NCI-H1417 (cell line): Measurements from ENCODE around the gene SAE1.

Source experiments
- DNase-seq, 3 experiments: peaks; one replicate each; lab custom pipeline; 2025; lab: John Stamatoyannopoulos, UW

The SAE1 gene

GRCh38 chr19:47161876-47162489, 31.3 kb downstream of the SAE1 start:
- DNase-seq = no peak

GRCh38 chr19:47168065-47168464, 37.4 kb downstream of the SAE1 start:
- no peak for DNase-seq

- DNase-seq = no peak
Observed at GRCh38 chr19:47172666-47173455, 42.2 kb downstream of the SAE1 start.

GRCh38 chr19:47176071-47176626, 45.5 kb downstream of the SAE1 start:
- DNase-seq = no peak

DNA sequence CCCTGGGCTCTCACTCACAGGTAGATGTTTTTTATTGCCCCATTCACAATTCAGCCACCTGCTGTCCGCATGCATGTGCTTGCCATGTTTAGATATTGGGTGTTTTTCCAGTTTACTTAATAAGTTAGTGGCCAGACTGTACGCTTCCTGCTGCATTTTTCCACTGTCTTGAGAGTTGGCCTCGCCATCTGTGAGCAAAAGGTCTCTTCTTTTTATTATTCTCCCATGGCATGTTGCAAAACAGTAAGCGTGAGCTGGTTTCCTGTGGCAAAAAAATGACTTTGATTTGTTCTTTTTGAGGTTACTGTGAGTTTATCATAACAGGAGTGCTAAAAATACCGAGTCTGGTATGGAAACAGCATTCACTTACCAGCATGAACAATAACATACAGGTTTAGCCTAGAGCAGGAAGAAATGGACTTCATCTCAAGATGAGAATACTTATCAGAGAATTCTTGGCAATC, 46.0 kb downstream of the SAE1 start:
- DNase-seq = no peak

DNA sequence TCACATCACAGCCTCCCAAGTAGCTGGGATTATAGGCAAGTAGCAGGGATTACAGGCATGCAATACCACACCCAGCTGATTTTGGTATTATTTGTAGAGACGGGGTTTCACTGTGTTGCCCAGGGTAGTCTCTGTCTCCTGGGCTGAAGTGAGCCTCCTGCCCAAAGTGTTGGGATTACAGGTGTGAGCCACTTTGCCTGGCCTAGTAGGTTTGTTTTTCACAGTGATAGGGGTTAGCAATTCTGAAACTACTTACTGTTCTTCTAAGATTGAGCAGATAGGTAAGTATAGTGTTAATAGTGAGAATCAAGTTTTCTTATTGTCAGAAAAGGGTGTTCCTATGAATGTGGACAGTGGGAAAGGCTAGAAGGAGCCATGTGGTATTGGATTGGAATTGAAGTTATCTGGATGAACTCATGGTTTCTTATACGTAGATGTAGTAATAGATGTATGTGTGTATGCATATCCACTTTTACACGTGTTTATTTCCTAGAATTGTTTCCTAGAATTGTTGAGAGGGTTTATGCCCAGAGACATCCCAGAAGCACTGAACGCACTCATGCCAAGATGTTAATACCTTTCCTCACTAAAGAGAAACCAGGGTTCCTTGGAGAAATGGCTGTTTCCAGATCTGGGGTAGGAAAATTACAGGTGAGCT, 49.1 kb downstream of the SAE1 start:
- DNase-seq = no peak

- DNase-seq = no peak
Observed at GRCh38 chr19:47183601-47184000, 53.0 kb downstream of the SAE1 start.

- no peak for DNase-seq
Observed at GRCh38 chr19:47186446-47187334, 56.1 kb downstream of the SAE1 start.

- no peak for DNase-seq
Observed at GRCh38 chr19:47187335-47187655, 56.7 kb downstream of the SAE1 start.

GRCh38 chr19:47187797-47188196, 57.2 kb downstream of the SAE1 start:
- DNase-seq = no peak

DNA sequence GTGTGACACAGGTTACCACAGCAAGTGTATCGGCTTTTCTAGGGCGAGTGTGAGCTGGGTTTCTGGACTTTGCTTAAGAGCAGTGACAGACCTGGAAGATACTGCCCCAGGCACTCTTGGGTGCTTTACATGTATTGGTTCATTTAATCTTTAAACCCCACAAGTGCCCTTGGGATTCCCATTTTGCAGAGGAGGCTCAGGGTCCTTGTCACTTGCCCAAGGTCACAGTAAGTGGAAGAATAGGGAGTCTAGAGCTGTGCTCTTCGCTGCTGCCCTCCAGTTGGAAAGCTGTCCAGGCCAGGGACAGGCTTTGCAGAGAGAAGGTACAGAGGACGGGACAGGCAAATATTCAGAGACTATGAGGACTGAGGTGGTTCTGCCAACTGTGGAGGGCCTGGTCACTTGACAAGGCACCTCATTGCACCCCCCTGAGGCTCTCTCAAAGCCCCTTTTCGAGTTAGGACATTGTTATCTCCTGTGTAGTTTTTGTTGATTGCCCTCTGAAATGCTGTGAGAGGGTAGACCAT, 57.9 kb downstream of the SAE1 start:
- no peak for DNase-seq

GRCh38 chr19:47190167-47190727, 59.6 kb downstream of the SAE1 start:
- DNase-seq = peak in 1 of 3 experiments; percentile 26

- DNase-seq = no peak
Observed at GRCh38 chr19:47195434-47195833, 64.8 kb downstream of the SAE1 start.

DNA sequence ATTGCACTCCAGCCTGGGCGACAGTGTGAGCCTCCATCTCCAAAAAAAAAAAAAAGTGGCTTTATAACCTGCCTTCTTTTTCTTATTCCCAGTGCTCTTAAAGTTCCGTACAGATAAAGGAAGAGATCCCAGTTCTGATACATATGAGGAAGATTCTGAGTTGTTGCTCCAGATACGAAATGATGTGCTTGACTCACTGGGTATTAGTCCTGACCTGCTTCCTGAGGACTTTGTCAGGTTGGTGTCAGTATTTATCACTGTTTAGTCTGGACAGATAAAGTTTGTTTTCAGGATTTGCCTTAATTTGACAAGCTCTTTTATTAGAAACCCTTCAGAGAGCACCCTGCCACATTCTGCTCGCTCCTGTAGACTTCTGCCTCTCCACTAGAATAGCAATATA, 66.5 kb downstream of the SAE1 start:
- no peak for DNase-seq

GRCh38 chr19:47200530-47200929, 69.9 kb downstream of the SAE1 start:
- DNase-seq = no peak

- no peak for DNase-seq
Observed at GRCh38 chr19:47203254-47203653, 72.6 kb downstream of the SAE1 start.

DNA sequence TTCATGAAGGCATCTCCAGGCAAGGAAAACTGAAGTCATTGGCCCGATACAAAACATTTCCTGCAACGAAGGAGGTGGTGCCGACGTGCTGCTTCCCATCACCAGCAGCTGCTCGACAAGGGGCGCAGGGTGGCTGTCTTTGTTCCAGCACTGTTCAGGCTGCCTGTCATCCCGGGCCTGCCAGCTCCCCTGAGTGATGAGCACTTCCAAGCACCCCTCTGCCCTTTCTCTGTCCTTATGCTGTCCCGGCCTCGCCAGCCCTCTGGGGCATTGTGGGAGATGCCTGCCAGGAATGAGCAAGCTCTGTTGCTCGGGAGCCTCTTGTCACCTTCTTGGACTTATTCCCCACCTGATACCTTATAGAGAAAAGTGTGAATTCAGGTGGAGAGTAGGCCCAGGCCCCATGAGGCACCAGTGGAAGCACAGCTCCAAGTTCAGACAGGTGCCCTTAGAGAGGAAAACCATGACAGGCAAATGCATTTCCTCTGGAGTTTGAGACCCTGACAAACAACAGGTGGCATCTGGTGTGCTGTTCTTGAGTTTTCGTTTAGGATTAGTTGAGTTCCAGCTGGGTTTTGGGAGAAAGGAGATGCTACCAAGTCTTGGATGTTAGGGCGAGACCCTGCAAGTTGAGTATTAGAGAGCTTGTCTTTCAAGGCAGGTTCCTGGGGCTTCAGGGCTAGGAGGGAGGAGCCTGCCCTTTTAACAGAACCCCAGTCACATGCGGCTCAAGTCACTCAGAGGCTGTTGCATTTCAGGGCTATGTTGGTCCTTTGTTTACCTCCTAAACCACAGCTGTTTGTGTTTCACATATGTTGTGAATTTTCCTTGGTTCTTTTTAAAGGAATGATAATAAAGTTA, 78.9 kb downstream of the SAE1 start:
- DNase-seq = peak in 1 of 3 experiments; percentile 15

DNA sequence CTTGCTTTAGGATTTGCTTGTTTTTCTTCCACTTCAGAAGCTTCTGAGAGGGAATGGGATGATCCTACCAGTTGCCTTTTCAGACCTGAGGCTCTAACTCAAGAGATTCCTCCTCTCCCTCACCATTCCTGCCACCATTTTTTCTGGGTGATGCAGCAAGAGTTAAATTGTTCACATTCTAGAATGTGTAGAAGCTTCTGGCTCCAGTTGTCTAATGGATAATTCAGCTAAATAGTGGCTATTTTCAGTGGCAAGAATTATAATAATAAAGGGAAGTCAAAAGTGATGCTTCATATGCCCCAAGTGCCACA, 79.5 kb downstream of the SAE1 start:
- no peak for DNase-seq

GRCh38 chr19:47210689-47211316, 80.2 kb downstream of the SAE1 start:
- peak; percentile 48 to 77 (median 69) for DNase-seq

- no peak for DNase-seq
Observed at GRCh38 chr19:47215581-47215980, 84.9 kb downstream of the SAE1 start.
